ENCODE results near the gene CKS2. TPM values are rescaled to one million over a fixed set of nuclear protein-coding genes. Genes with fewer than 3 reads are reported as not detected.

Gene CKS2
- total RNA-seq, 1 experiment from 2014 or later: 260 TPM

- H3K9me2 ChIP-seq (ENCODE audit: insufficient read depth): no peaks in the 10 kb centered on the region
- no peaks in the 10 kb centered on the region for H3K27me3 ChIP-seq (ENCODE audit: insufficient read depth, low read depth)
- no peaks in the 10 kb centered on the region for H3F3A ChIP-seq (ENCODE audit: insufficient read depth, low read depth)
- no peaks in the 10 kb centered on the region for H3K4me1 ChIP-seq (replicated peaks; ENCODE audit: insufficient read depth)
- H3K4me3 ChIP-seq: no peak overlapping the region
- BruUV-seq (replicated peaks): no TSS peak
- H3K79me2 ChIP-seq (ENCODE audit: low read depth): no peaks in the 10 kb centered on the region
- intact Hi-C loops (cut with micrococcal nuclease; ENCODE audit: unreplicated experiment): no loop called here
- H3K36me3 ChIP-seq (ENCODE audit: low read depth): peaks cover 6% of the 10 kb centered on the region; the same call in 1 of the 2 replicates
- DNase-seq: no peak
- no peaks in the 10 kb centered on the region for H3K9me3 ChIP-seq (ENCODE audit: insufficient read depth, low read depth)
- no peak overlapping the region for H2AFZ ChIP-seq
- peaks cover 3% of the 10 kb centered on the region; the same call in 1 of the 2 replicates for H4K20me1 ChIP-seq (ENCODE audit: insufficient read depth)
- ChIA-PET CTCF (no interaction called here), POLR2A (ENCODE audit: unreplicated experiment) (no interaction called here)
- H3K27ac ChIP-seq: no peak overlapping the region
- no peak for TF ChIP-seq EZH2 (IDR thresholded peaks at IDR 0.05; ENCODE audit: low read depth)
- TF ChIP-seq, protein P1, sequence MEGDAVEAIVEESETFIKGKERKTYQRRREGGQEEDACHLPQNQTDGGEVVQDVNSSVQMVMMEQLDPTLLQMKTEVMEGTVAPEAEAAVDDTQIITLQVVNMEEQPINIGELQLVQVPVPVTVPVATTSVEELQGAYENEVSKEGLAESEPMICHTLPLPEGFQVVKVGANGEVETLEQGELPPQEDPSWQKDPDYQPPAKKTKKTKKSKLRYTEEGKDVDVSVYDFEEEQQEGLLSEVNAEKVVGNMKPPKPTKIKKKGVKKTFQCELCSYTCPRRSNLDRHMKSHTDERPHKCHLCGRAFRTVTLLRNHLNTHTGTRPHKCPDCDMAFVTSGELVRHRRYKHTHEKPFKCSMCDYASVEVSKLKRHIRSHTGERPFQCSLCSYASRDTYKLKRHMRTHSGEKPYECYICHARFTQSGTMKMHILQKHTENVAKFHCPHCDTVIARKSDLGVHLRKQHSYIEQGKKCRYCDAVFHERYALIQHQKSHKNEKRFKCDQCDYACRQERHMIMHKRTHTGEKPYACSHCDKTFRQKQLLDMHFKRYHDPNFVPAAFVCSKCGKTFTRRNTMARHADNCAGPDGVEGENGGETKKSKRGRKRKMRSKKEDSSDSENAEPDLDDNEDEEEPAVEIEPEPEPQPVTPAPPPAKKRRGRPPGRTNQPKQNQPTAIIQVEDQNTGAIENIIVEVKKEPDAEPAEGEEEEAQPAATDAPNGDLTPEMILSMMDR (conservative IDR thresholded peaks at IDR 0.05): no peak
- no peak overlapping the region for H3K4me2 ChIP-seq
Observed at GRCh38 chr9:89350988-89351557, 40.1 kb downstream of the CKS2 start.

- Histone ChIP-seq H3K9me3 (ENCODE audit: insufficient read depth, low read depth) (no peaks in the 10 kb centered on the region), H3K79me2 (ENCODE audit: low read depth) (no peaks in the 10 kb centered on the region), H4K20me1 (ENCODE audit: insufficient read depth) (peaks cover 3% of the 10 kb centered on the region; the same call in 1 of the 2 replicates), H3K4me2 (no peak overlapping the region), H3K36me3 (ENCODE audit: low read depth) (peaks cover 3% of the 10 kb centered on the region; the same call in 1 of the 2 replicates), H3K27ac (no peak overlapping the region), H3K4me1 (replicated peaks; ENCODE audit: insufficient read depth) (no peaks in the 10 kb centered on the region), H3F3A (ENCODE audit: insufficient read depth, low read depth) (no peaks in the 10 kb centered on the region), H2AFZ (no peak overlapping the region), H3K4me3 (no peak overlapping the region), H3K27me3 (ENCODE audit: insufficient read depth, low read depth) (no peaks in the 10 kb centered on the region), H3K9me2 (ENCODE audit: insufficient read depth) (no peaks in the 10 kb centered on the region)
- no peak for DNase-seq
- no peak for TF ChIP-seq EZH2 (IDR thresholded peaks at IDR 0.05; ENCODE audit: low read depth)
- TF ChIP-seq, protein P1 (conservative IDR thresholded peaks at IDR 0.05): no peak
- intact Hi-C loops (cut with micrococcal nuclease; ENCODE audit: unreplicated experiment): no loop called here
- BruUV-seq (replicated peaks): no TSS peak
- CTCF ChIA-PET: no interaction called here
- POLR2A ChIA-PET (ENCODE audit: unreplicated experiment): no interaction called here
Observed at GRCh38 chr9:89351584-89352300, 40.7 kb downstream of the CKS2 start.

DNA sequence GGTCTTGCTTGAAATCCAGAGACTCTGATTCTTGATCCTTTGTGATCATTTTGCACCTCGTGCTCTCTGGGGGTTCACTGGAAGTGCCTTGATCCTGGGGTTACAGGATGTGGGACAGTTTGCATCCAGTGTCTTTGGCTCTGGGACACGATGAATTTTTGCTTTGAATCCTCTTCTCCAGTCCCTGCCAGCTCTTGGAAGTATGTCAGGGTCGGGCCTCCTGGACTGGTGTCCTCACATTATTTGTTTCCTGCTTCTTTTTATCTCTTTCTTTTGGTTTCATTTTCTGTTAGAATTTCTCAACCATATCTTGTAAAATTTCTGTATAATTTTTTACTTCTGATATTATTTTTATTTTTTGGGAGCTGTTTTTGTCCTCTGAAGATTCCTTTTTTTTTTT is 41.5 kb downstream of the CKS2 start:
- no TSS peak for BruUV-seq (replicated peaks)
- CTCF ChIA-PET: no interaction called here
- Histone ChIP-seq H3K4me2 (no peak overlapping the region), H3K4me1 (replicated peaks; ENCODE audit: insufficient read depth) (no peaks in the 10 kb centered on the region), H3F3A (ENCODE audit: insufficient read depth, low read depth) (no peaks in the 10 kb centered on the region), H3K36me3 (ENCODE audit: low read depth) (peaks cover 3% of the 10 kb centered on the region; the same call in 1 of the 2 replicates), H3K27ac (no peak overlapping the region), H3K27me3 (ENCODE audit: insufficient read depth, low read depth) (no peaks in the 10 kb centered on the region), H3K9me2 (ENCODE audit: insufficient read depth) (no peaks in the 10 kb centered on the region), H3K79me2 (ENCODE audit: low read depth) (no peaks in the 10 kb centered on the region), H3K4me3 (no peak overlapping the region), H2AFZ (no peak overlapping the region), H4K20me1 (ENCODE audit: insufficient read depth) (peaks cover 3% of the 10 kb centered on the region; the same call in 1 of the 2 replicates), H3K9me3 (ENCODE audit: insufficient read depth, low read depth) (no peaks in the 10 kb centered on the region)
- POLR2A ChIA-PET (ENCODE audit: unreplicated experiment): no interaction called here
- TF ChIP-seq, protein P1 (conservative IDR thresholded peaks at IDR 0.05): no peak
- no peak for TF ChIP-seq EZH2 (IDR thresholded peaks at IDR 0.05; ENCODE audit: low read depth)
- DNase-seq: no peak
- intact Hi-C loops (cut with micrococcal nuclease; ENCODE audit: unreplicated experiment): no loop called here
